Ovary (tissue), 9 donors: ENCODE results near the gene TRRAP. TPM values are rescaled to one million over a fixed set of nuclear protein-coding genes. Genes with fewer than 3 reads are reported as not detected.

Experiments used
- DNase-seq, 5 donors: peaks; one replicate each; pipeline ENCODE4 v3.0.0-alpha.2; 2019 to 2020
- H3K27ac ChIP-seq, 2 donors: fragments of 200-600 bp; one replicate each; pipeline versions ENCODE4 v1.5.1 to v1.8.0; 2019 to 2022
- H3K27me3 ChIP-seq: fragments of 200-600 bp; one replicate; pipeline ENCODE4 v1.8.0; 2022
- H3K36me3 ChIP-seq: fragments of 200-600 bp; sonication (generic); one replicate; pipeline ENCODE4 v1.5.1; 2019
- H3K4me1 ChIP-seq: one replicate; pipeline ENCODE4 v1.8.1; 2013; ENCODE audit warnings: mild to moderate bottlenecking, moderate library complexity; ENCODE audit not compliant: insufficient read depth
- H3K4me3 ChIP-seq: fragments of 200-600 bp; sonication (generic); one replicate; pipeline ENCODE4 v1.5.1; 2017
- H3K9me3 ChIP-seq, 2 donors: fragments of 200-600 bp in 1 of 2; sonication (generic) in 1 of 2; one replicate each; pipeline versions ENCODE4 v1.5.1 to v1.8.1; 2013 to 2019; ENCODE audit warnings: mild to moderate bottlenecking in 1 of 2, moderate library complexity in 1 of 2
- CTCF ChIP-seq, 3 donors: fragments of 450-650 bp in 2 of 3; fragments of 200-600 bp in 1 of 3; IDR thresholded peaks; one replicate each; pipeline versions ENCODE4 v1.5.1 to v1.8.0; 2016 to 2022; ENCODE audit warnings: antibody characterized with exemption in 3 of 3, mild to moderate bottlenecking in 1 of 3
- EP300 ChIP-seq: sonication (generic); formaldehyde crosslinking; IDR thresholded peaks from one replicate; pipeline ENCODE4 v1.6.1; 2017; ENCODE audit warnings: antibody characterized with exemption
- POLR2A ChIP-seq: fragments of 450-650 bp; IDR thresholded peaks from one replicate; pipeline ENCODE4 v1.6.1; 2017; ENCODE audit warnings: antibody characterized with exemption, mild to moderate bottlenecking, moderate library complexity
- WGBS, 3 donors: extraction: QIAGEN DNeasy Blood & Tissue Kit in 1 of 3; methylation state at CpG; one replicate each; pipeline versions ENCODE4 v1.1.5 to v1.1.7; 2013 to 2017; 5-methylcytosine and 5-hydroxymethylcytosine counted together
- intact Hi-C, 4 donors: fragments of 100-400 bp; cut with DNase I; formaldehyde crosslinking; loops; one replicate each; pipeline versions ENCODE4 v1.11.0 to v1.15.1; 2022 to 2023
- polyA plus RNA-seq, 2 donors: library from polyadenylated mRNA; stranded (reverse); fragments of 200-250 nt in 1 of 2; fragments of 350-450 nt in 1 of 2; fragmentation: Illumina TruSeq in 1 of 2; extraction: RNeasy Lipid Tissue Mini Kit (QIAGEN cat#74804) in 1 of 2; gene quantifications; one replicate each; pipeline ENCODE4 v1.2.3, GENCODE V29; 2013 to 2014
- total RNA-seq, 7 donors: library from RNA; depleted of rRNA in 2 of 7; stranded (reverse); fragments of >200 nt in 2 of 7; fragmentation: NEBNext Ultra II Directional in 3 of 7; extraction: Animal tissue kit (Norgen Biotek cat#: 25700) in 3 of 7; gene quantifications; one replicate each; pipeline versions ENCODE4 v1.1.0 to v1.2.4, GENCODE V29; 2016 to 2023
- donor health status: DM: no; HTN: no; CAD: no; lungs with moderate emphysema.
- donor health status: DM: no; HTN: no; CAD: no.
- donor health status: Bipolar disorder and iron deficiency.
- donor health status: DM: yes; HTN: yes; CAD: no.
- donor health status: DM: no; HTN: no; CAD: no.
- donor health status: DM: yes; HTN: yes; CAD: no.

TRRAP gene
- total and polyA plus RNA-seq, 9 donors = 15.9 to 47.9 (median 36.6) TPM

GRCh38 chr7:98923512-98923911, 45.2 kb downstream of the TRRAP start:
- DNase-seq = no peak
- no peaks in the 10 kb centered on the region for H3K27me3 ChIP-seq
- no peaks in the 10 kb centered on the region for H3K4me1 ChIP-seq
- no peak for TF ChIP-seq EP300
- no peak for TF ChIP-seq POLR2A
- no peak for TF ChIP-seq CTCF (IDR thresholded peaks at IDR 0.05)
- intact Hi-C loops = no loop called here
- H3K9me3 ChIP-seq = no peaks in the 10 kb centered on the region
- no peak overlapping the region for H3K27ac ChIP-seq
- H3K36me3 ChIP-seq = no peaks in the 10 kb centered on the region
- WGBS, 3 donors = 93 to 95% (median 94%) methylated on average over 5 of the region's 5 CpGs
- no peak overlapping the region for H3K4me3 ChIP-seq

GRCh38 chr7:98927125-98927524, 48.8 kb downstream of the TRRAP start:
- Histone ChIP-seq H3K27me3 (no peaks in the 10 kb centered on the region), H3K9me3 (no peaks in the 10 kb centered on the region), H3K27ac (no peak overlapping the region), H3K4me1 (no peaks in the 10 kb centered on the region), H3K36me3 (no peaks in the 10 kb centered on the region), H3K4me3 (no peak overlapping the region)
- TF ChIP-seq EP300 = no peak
- TF ChIP-seq POLR2A = no peak
- TF ChIP-seq CTCF (IDR thresholded peaks at IDR 0.05) = no peak
- intact Hi-C loops = no loop called here
- WGBS, 3 donors = 95 to 97% (median 97%) methylated on average over 15 of the region's 15 CpGs
- no peak for DNase-seq

GRCh38 chr7:98930464-98930863, 52.1 kb downstream of the TRRAP start:
- intact Hi-C loops = no loop called here
- TF ChIP-seq EP300 (no peak), CTCF (IDR thresholded peaks at IDR 0.05) (no peak), POLR2A (no peak)
- whole genome bisulfite sequencing, 3 donors = 93 to 95% (median 95%) methylated on average over 10 of the region's 10 CpGs
- Histone ChIP-seq H3K4me3 (no peak overlapping the region), H3K36me3 (no peaks in the 10 kb centered on the region), H3K9me3 (no peaks in the 10 kb centered on the region), H3K27me3 (no peaks in the 10 kb centered on the region), H3K27ac (no peak overlapping the region), H3K4me1 (no peaks in the 10 kb centered on the region)
- no peak for DNase-seq

GRCh38 chr7:98930921-98931320, 52.6 kb downstream of the TRRAP start:
- Histone ChIP-seq H3K4me1 (no peaks in the 10 kb centered on the region), H3K27me3 (no peaks in the 10 kb centered on the region), H3K9me3 (no peaks in the 10 kb centered on the region), H3K4me3 (no peak overlapping the region), H3K27ac (no peak overlapping the region), H3K36me3 (no peaks in the 10 kb centered on the region)
- DNase-seq = no peak
- TF ChIP-seq POLR2A (no peak), EP300 (no peak), CTCF (IDR thresholded peaks at IDR 0.05) (no peak)
- 84 to 96% (median 88%) methylated on average over 3 of the region's 3 CpGs for WGBS, 3 donors
- intact Hi-C loops = no loop called here

GRCh38 chr7:98933321-98933720, 55.0 kb downstream of the TRRAP start:
- WGBS, 3 donors = 90 to 94% (median 91%) methylated on average over 13 of the region's 13 CpGs
- H3K27me3 ChIP-seq = no peaks in the 10 kb centered on the region
- H3K4me1 ChIP-seq = no peaks in the 10 kb centered on the region
- H3K36me3 ChIP-seq = no peaks in the 10 kb centered on the region
- DNase-seq = no peak
- no peaks in the 10 kb centered on the region for H3K9me3 ChIP-seq
- H3K4me3 ChIP-seq = no peak overlapping the region
- H3K27ac ChIP-seq = no peak overlapping the region
- intact Hi-C loops = no loop called here
- TF ChIP-seq EP300 = no peak
- no peak for TF ChIP-seq POLR2A
- TF ChIP-seq CTCF (IDR thresholded peaks at IDR 0.05) = no peak
